Lower leg skin (tissue), 4 donors: Measurements from ENCODE around the gene KIF26B. TPM values are rescaled to one million over a fixed set of nuclear protein-coding genes. Genes with fewer than 3 reads are reported as not detected.

Experiments used
- DNase-seq, 2 donors: peaks; one replicate each; pipeline ENCODE4 v3.0.0-alpha.2; 2019; ENCODE audit warnings: low spot score in 2 of 2
- H3K4me3 ChIP-seq: fragments of 200-600 bp; sonication (generic); 2 replicates; pipeline ENCODE4 v1.5.1; 2017; ENCODE audit warnings: mild to moderate bottlenecking, low read depth; ENCODE audit not compliant: poor library complexity, severe bottlenecking
- CTCF ChIP-seq, 3 donors: fragments of 450-650 bp; IDR thresholded peaks; one replicate each; pipeline ENCODE4 v1.5.1; 2016; ENCODE audit warnings: antibody characterized with exemption in 3 of 3, mild to moderate bottlenecking in 3 of 3, moderate library complexity in 2 of 3
- POLR2A ChIP-seq, 2 donors: fragments of 450-650 bp; IDR thresholded peaks; one replicate each; pipeline ENCODE4 v1.6.1; 2016 to 2017; ENCODE audit warnings: antibody characterized with exemption in 2 of 2, mild to moderate bottlenecking in 1 of 2, moderate library complexity in 1 of 2
- WGBS, 2 donors: methylation state at CpG; one replicate each; pipeline ENCODE4 v1.1.5; 2018; 5-methylcytosine and 5-hydroxymethylcytosine counted together
- intact Hi-C: fragments of 100-400 bp; cut with DNase I; formaldehyde crosslinking; loops from one replicate; pipeline ENCODE4 v1.15.0; 2023; ENCODE audit warnings: low total_unique reads
- total RNA-seq, 4 donors: library from RNA; depleted of rRNA; stranded (reverse); fragments of >200 nt; gene quantifications; one replicate each; pipeline ENCODE4 v1.1.0, GENCODE V29; 2016

KIF26B gene
- total RNA-seq, 4 donors from 2014 or later, result 3.9 to 6.6 (median 5.7) TPM

- no peak for DNase-seq
- intact Hi-C loops, result no loop called here
- H3K4me3 ChIP-seq, result no peak overlapping the region
- TF ChIP-seq POLR2A (IDR thresholded peaks at IDR 0.05), result no peak
- no peak for TF ChIP-seq CTCF (IDR thresholded peaks at IDR 0.05)
- WGBS, 2 donors, result 42 to 47% methylated on average over 12 of the region's 12 CpGs
Observed at GRCh38 chr1:245198748-245199516, 44.1 kb downstream of the KIF26B start.

- TF ChIP-seq POLR2A (IDR thresholded peaks at IDR 0.05) (no peak), CTCF (IDR thresholded peaks at IDR 0.05) (no peak)
- no peak overlapping the region for H3K4me3 ChIP-seq
- WGBS, 2 donors, result 81 to 83% methylated on average over 4 of the region's 4 CpGs
- intact Hi-C loops, result no loop called here
- DNase-seq, result no peak
Observed at GRCh38 chr1:245200146-245200545, 45.4 kb downstream of the KIF26B start.

- intact Hi-C loops, result no loop called here
- no peak for DNase-seq
- no peak overlapping the region for H3K4me3 ChIP-seq
- no peak for TF ChIP-seq CTCF (IDR thresholded peaks at IDR 0.05)
- TF ChIP-seq POLR2A (IDR thresholded peaks at IDR 0.05), result no peak
- 72 to 77% methylated on average over 4 of the region's 4 CpGs for WGBS, 2 donors
Observed at GRCh38 chr1:245201201-245201600, 46.4 kb downstream of the KIF26B start.

GRCh38 chr1:245201827-245202226, 47.0 kb downstream of the KIF26B start:
- no peak for TF ChIP-seq POLR2A (IDR thresholded peaks at IDR 0.05)
- TF ChIP-seq CTCF (IDR thresholded peaks at IDR 0.05), result no peak
- DNase-seq, result no peak
- intact Hi-C loops, result no loop called here
- WGBS, 2 donors, result 42 to 45% methylated on average over 5 of the region's 5 CpGs
- H3K4me3 ChIP-seq, result no peak overlapping the region

- intact Hi-C loops, result no loop called here
- DNase-seq, result no peak
- no peak for TF ChIP-seq POLR2A (IDR thresholded peaks at IDR 0.05)
- WGBS, 2 donors, result 67 to 75% methylated on average over 3 of the region's 3 CpGs
- H3K4me3 ChIP-seq, result no peak overlapping the region
Observed at GRCh38 chr1:245205396-245205795, 50.6 kb downstream of the KIF26B start.

GRCh38 chr1:245205864-245206263, 51.1 kb downstream of the KIF26B start:
- H3K4me3 ChIP-seq, result no peak overlapping the region
- 87 to 100% methylated on average over 1 of the region's 1 CpG for WGBS, 2 donors
- DNase-seq, result no peak
- intact Hi-C loops, result no loop called here
- TF ChIP-seq CTCF (IDR thresholded peaks at IDR 0.05), result no peak
- no peak for TF ChIP-seq POLR2A (IDR thresholded peaks at IDR 0.05)
